GM23248 (cell line): Measurements from ENCODE around the gene CDK14. TPM values are rescaled to one million over a fixed set of nuclear protein-coding genes. Genes with fewer than 3 reads are reported as not detected.

Experiments used
- DNase-seq: peaks from one replicate; pipeline ENCODE4 v3.0.0-alpha.2; 2015
- H2AFZ ChIP-seq: fragments of 200-600 bp; sonication (generic); 2 replicates; pipeline ENCODE4 v1.6.1; 2016; ENCODE audit warnings: antibody characterized with exemption
- H3F3A ChIP-seq: fragments of 200-600 bp; sonication (generic); 2 replicates; pipeline ENCODE4 v1.6.1; 2016; ENCODE audit warnings: mild to moderate bottlenecking, antibody characterized with exemption, mixed run types; ENCODE audit not compliant: insufficient read depth
- H3K27ac ChIP-seq: fragments of 200-600 bp; sonication (generic); 2 replicates; pipeline ENCODE4 v1.5.1; 2016; ENCODE audit warnings: mild to moderate bottlenecking
- H3K27me3 ChIP-seq: fragments of 200-600 bp; sonication (generic); replicated peaks from 2 replicates; pipeline ENCODE4 v1.6.1; 2016; ENCODE audit warnings: mild to moderate bottlenecking; ENCODE audit not compliant: insufficient read depth
- H3K36me3 ChIP-seq: fragments of 200-600 bp; sonication (generic); 2 replicates; pipeline ENCODE4 v1.6.1; 2016; ENCODE audit warnings: low read depth, mild to moderate bottlenecking
- H3K4me1 ChIP-seq: fragments of 200-600 bp; sonication (generic); 2 replicates; pipeline ENCODE4 v1.6.1; 2016; ENCODE audit warnings: mild to moderate bottlenecking; ENCODE audit not compliant: insufficient read depth
- H3K4me2 ChIP-seq: fragments of 200-600 bp; sonication (generic); one replicate; pipeline ENCODE4 v1.6.1; 2016; ENCODE audit warnings: mild to moderate bottlenecking; ENCODE audit not compliant: unreplicated experiment
- H3K4me3 ChIP-seq: fragments of 200-600 bp; sonication (generic); 2 replicates; pipeline ENCODE4 v1.5.1; 2016; ENCODE audit warnings: mild to moderate bottlenecking
- H3K79me2 ChIP-seq: fragments of 200-600 bp; sonication (generic); 2 replicates; pipeline ENCODE4 v1.6.1; 2016; ENCODE audit warnings: mild to moderate bottlenecking; ENCODE audit not compliant: insufficient read depth
- H3K9ac ChIP-seq: fragments of 200-600 bp; sonication (generic); 2 replicates; pipeline ENCODE4 v1.6.1; 2016; ENCODE audit warnings: mild to moderate bottlenecking
- H3K9me2 ChIP-seq: fragments of 200-600 bp; sonication (generic); 2 replicates; pipeline ENCODE4 v1.6.1; 2016; ENCODE audit warnings: mixed run types, mild to moderate bottlenecking, moderate library complexity; ENCODE audit not compliant: insufficient read depth
- H3K9me3 ChIP-seq: fragments of 200-600 bp; sonication (generic); one replicate; pipeline ENCODE4 v1.6.1; 2017; ENCODE audit warnings: low read depth
- H4K20me1 ChIP-seq: fragments of 200-600 bp; sonication (generic); 2 replicates; pipeline ENCODE4 v1.6.0; 2016; ENCODE audit not compliant: insufficient read depth
- EZH2 ChIP-seq: fragments of 200-600 bp; sonication (generic); IDR thresholded peaks from 2 replicates; pipeline ENCODE4 v1.6.1; 2018; ENCODE audit warnings: antibody characterized with exemption, mild to moderate bottlenecking; ENCODE audit not compliant: insufficient read depth, poor library complexity, severe bottlenecking
- EZH2phosphoT487 ChIP-seq: fragments of 200-600 bp; sonication (generic); IDR thresholded peaks from 2 replicates; pipeline ENCODE4 v1.6.1; 2018; ENCODE audit warnings: antibody characterized with exemption, moderate library complexity, mild to moderate bottlenecking, low read depth; ENCODE audit not compliant: insufficient read depth
- WGBS, 2 experiments: methylation state at CpG; one replicate each; pipeline ENCODE4 v1.1.6; 2015 to 2017; ENCODE audit warnings: low lambda C conversion rate in 2 of 2, low coverage in 1 of 2; ENCODE audit errors: missing lambda C conversion rate in 2 of 2; 5-methylcytosine and 5-hydroxymethylcytosine counted together
- in situ Hi-C: fragments of 300-500 bp; cut with MboI; formaldehyde crosslinking; loops from 2 replicates; pipeline ENCODE4 v1.15.0; 2020
- polyA plus RNA-seq: library from polyadenylated mRNA; unstranded; fragments of >200 nt; fragmentation: Nextera tagmentation; extraction: Ambion mirVana; gene quantifications from 2 replicates; pipeline ENCODE4 v1.2.1, GENCODE V29; 2016
- total RNA-seq: library from RNA; depleted of rRNA; stranded (reverse); fragments of >200 nt; shearing (Covaris generic); gene quantifications from 2 replicates; pipeline ENCODE4 v1.2.3, GENCODE V29; 2014

The CDK14 gene
- total and polyA plus RNA-seq, 2 experiments from 2014 or later = 19.9 to 21.2 TPM

DNA sequence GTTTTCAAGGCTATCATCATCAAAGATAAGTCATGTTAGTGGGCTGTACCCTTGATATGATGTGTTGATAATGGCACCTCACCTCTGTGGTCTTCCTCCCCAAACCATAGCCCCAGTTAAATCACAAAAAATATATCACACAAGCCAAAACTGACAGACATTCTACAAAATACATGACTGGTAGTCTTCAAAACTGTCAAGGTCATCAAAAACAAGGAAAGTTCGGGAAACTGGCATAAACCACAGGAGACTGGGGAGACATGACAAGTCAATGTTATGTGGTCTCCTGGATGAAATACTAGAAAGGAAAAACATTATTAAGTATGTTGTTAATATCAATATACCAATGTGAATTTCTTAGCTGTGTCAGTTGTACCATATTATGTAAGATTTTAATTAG is 388.6 kb downstream of the CDK14 start:
- H3K36me3 ChIP-seq = peaks cover 4% of the 10 kb centered on the region; the same call in 1 of the 2 replicates
- DNase-seq = no peak
- TF ChIP-seq EZH2phosphoT487 = no peak
- no peak for TF ChIP-seq EZH2
- H3F3A ChIP-seq = no peaks in the 10 kb centered on the region
- no peaks in the 10 kb centered on the region for H4K20me1 ChIP-seq
- no peaks in the 10 kb centered on the region for H3K4me1 ChIP-seq
- H3K27ac ChIP-seq = no peak overlapping the region
- H3K4me2 ChIP-seq = no peak overlapping the region
- H3K9me2 ChIP-seq = no peaks in the 10 kb centered on the region
- in situ Hi-C loops = no loop called here
- H3K9me3 ChIP-seq = no peaks in the 10 kb centered on the region
- no peaks in the 10 kb centered on the region for H3K27me3 ChIP-seq
- no peak overlapping the region for H2AFZ ChIP-seq
- H3K9ac ChIP-seq = no peak overlapping the region
- 94 to 97% methylated on average over 1 of the region's 1 CpG for WGBS, 2 experiments
- H3K79me2 ChIP-seq = no peaks in the 10 kb centered on the region
- no peak overlapping the region for H3K4me3 ChIP-seq

DNA sequence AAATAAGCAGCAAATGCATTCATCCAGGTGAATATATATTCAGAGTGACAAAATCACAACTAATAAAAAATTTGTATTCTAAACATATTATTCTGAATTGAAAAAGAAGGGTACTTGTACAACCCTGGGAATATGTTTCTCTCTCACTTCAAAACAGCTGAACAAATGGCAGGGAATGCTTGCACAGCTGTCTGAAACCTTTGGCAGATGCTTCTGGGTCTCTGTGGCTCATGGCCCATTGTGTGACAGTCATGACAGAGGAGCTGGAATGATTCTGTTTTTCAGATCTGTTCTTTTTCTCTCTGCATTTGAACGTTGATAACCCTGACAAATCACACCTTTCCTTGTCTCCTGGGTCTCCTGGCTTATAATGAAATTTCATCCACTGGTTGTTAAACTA is 392.4 kb downstream of the CDK14 start:
- in situ Hi-C loops = no loop called here
- no peak overlapping the region for H3K4me2 ChIP-seq
- H2AFZ ChIP-seq = no peak overlapping the region
- H3K9ac ChIP-seq = no peak overlapping the region
- no peaks in the 10 kb centered on the region for H3K9me2 ChIP-seq
- H3K36me3 ChIP-seq = 0 out of 2 replicates have a peak, but pooled peaks cover 4% of the 10 kb centered on the region
- H3K79me2 ChIP-seq = no peaks in the 10 kb centered on the region
- no peak for TF ChIP-seq EZH2phosphoT487
- no peak for TF ChIP-seq EZH2
- no peaks in the 10 kb centered on the region for H4K20me1 ChIP-seq
- no peaks in the 10 kb centered on the region for H3F3A ChIP-seq
- H3K27ac ChIP-seq = no peak overlapping the region
- no peaks in the 10 kb centered on the region for H3K4me1 ChIP-seq
- no peaks in the 10 kb centered on the region for H3K27me3 ChIP-seq
- no peak for DNase-seq
- no peak overlapping the region for H3K4me3 ChIP-seq
- H3K9me3 ChIP-seq = no peaks in the 10 kb centered on the region
- 15 to 19% methylated on average over 1 of the region's 1 CpG for WGBS, 2 experiments

DNA sequence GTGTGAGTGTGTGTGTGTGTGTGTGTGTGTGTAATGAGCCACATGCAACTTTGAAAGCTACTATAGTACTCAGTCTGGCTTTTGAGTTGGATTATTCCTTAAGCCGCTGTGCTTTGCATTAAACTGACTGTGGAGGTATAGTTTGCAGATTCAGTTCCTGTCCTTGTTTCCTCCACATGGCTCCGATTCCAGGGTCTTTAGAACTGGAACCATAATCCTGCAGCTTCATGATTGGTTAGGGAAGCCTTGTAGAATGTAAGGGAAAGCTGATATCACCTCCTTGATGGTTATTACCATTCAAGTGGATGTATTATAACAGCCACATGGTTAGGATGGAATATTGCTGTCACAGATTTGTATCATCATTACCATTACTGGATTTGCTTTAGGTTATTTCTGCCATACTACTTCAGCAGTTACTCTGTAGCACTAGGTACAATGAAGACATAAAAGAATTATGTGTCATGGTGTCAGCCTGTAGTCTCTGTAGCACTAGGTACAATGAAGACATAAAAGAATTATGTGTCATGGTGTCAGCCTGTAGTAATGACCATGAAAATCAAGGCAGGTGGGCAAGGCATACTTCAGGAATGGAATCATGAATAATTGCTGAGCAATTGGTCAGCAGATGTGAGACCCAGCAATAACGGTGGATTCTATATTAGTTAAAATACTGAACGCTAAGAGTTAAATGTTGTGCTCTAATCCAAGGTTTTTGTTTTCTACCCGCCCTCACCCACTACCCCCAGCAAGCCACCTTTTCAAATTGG is 393.1 kb downstream of the CDK14 start:
- Histone ChIP-seq H3K9ac (no peak overlapping the region), H3K4me3 (no peak overlapping the region), H3K4me2 (no peak overlapping the region), H3K27ac (no peak overlapping the region), H3K79me2 (no peaks in the 10 kb centered on the region), H4K20me1 (no peaks in the 10 kb centered on the region), H3F3A (no peaks in the 10 kb centered on the region), H3K9me2 (no peaks in the 10 kb centered on the region), H2AFZ (no peak overlapping the region), H3K36me3 (0 out of 2 replicates have a peak, but pooled peaks cover 4% of the 10 kb centered on the region), H3K4me1 (no peaks in the 10 kb centered on the region), H3K27me3 (no peaks in the 10 kb centered on the region), H3K9me3 (no peaks in the 10 kb centered on the region)
- no peak for DNase-seq
- in situ Hi-C loops = no loop called here
- no peak for TF ChIP-seq EZH2phosphoT487
- TF ChIP-seq EZH2 = no peak
- WGBS, 2 experiments = 86 to 90% methylated on average over 5 of the region's 5 CpGs

DNA sequence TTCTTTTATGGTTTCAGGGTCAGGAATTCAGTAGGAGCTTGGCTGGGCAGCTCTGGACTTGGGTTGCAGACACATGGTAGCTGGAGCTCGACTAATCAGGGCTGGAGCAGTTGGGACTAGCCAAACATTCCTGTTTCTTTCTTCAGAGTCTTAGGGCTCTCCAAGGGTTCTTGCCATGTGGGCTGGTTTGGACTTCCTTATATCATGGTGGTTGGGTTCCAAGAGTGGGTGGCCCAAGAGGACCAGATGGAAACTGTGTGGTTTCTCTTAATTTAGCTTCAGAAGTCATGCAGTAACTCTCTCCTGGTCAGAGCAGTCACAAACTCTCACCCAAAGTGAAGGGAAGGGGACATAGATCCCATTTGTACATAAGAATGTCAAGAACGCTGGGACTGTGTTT is 398.0 kb downstream of the CDK14 start:
- H3F3A ChIP-seq = no peaks in the 10 kb centered on the region
- no peak overlapping the region for H3K27ac ChIP-seq
- H3K4me2 ChIP-seq = no peak overlapping the region
- no peaks in the 10 kb centered on the region for H3K4me1 ChIP-seq
- H3K79me2 ChIP-seq = no peaks in the 10 kb centered on the region
- no peak overlapping the region for H2AFZ ChIP-seq
- no peaks in the 10 kb centered on the region for H3K9me3 ChIP-seq
- no peaks in the 10 kb centered on the region for H4K20me1 ChIP-seq
- no peak for TF ChIP-seq EZH2
- no peak for TF ChIP-seq EZH2phosphoT487
- no peaks in the 10 kb centered on the region for H3K9me2 ChIP-seq
- no peak overlapping the region for H3K9ac ChIP-seq
- in situ Hi-C loops = no loop called here
- H3K36me3 ChIP-seq = no peaks in the 10 kb centered on the region
- H3K27me3 ChIP-seq = no peaks in the 10 kb centered on the region
- no peak for DNase-seq
- no peak overlapping the region for H3K4me3 ChIP-seq
- WGBS, 2 experiments = 53 to 64% methylated on average over 2 of the region's 2 CpGs
